ENCODE measurements around the gene SND1.

GRCh38 chr7:127702938-127703337 is 50.9 kb downstream of the SND1 start:
- TF ChIP-seq POLR2A (IDR thresholded peaks at IDR 0.05; ENCODE audit: low read depth, low read length) (no peak), TAF1 (IDR thresholded peaks at IDR 0.05; ENCODE audit: borderline replicate concordance, low read depth, low read length) (no peak), POLR2AphosphoS5 (IDR thresholded peaks at IDR 0.05; ENCODE audit: low read depth, low read length) (no peak)

Data from GM12892 (cell line).